NOMO-1 treated with DMSO at 0.1 percent for 48 hours (cell line): ENCODE measurements around the gene VAV2.
"Not testable (repeated sequence)": the region's sequence is repeated elsewhere in the genome, so short reads cannot be mapped to it uniquely, and the experiment has no call there.

Experiments used
- DNase-seq: peaks from one replicate; lab custom pipeline; 2025; ENCODE audit not compliant: unreplicated experiment; lab: John Stamatoyannopoulos, UW

Gene VAV2

DNA sequence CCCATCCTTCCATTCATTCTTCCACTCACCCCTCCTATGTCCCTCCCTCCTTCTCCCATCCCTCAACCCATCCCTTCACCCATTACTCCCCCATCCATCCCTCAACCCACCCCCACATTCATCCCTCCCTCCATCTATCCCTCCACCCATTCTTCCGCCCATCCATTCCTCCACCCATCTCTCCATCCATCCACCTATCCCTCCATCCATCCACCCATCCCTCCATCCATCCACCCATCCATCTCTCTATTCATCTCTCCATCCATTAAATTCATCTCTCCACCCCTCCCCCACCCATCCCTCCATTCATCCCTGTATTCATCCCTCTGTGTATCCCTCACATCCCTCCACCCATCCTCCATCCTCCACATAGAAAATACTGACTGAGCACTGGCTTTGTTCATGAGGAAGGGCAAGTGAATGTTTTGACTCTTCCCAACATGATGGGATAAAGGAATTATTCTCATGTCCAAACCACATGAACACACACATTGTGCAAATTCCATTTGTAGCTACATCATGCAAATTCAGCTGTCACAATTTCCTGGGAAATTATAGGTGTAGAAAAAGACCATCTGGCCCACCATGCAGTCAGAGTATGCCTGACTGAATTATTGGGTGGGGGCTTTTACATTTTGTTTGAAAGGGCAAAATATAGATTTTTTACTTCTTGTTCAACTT is 6.9 kb upstream of the VAV2 start:
- DNase-seq: no peak

DNA sequence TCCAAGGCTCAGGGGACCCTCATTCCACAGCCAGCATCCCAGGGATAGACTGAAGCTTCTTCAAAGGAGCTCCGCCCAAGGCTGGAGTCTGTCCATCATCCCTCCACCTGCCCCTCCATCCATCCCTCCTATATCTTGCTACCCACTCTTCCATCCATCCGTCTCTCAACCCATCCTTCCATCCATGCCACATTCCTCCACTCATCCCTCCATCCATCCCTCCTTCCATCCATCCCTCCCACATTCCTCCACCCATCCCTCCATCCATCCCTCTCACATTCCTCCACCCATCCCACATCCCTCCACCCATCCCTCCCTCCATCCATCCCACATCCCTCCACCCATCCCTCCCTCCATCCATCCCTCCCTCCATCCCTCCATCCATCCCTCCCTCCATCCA is 5.5 kb upstream of the VAV2 start:
- no peak for DNase-seq

DNA sequence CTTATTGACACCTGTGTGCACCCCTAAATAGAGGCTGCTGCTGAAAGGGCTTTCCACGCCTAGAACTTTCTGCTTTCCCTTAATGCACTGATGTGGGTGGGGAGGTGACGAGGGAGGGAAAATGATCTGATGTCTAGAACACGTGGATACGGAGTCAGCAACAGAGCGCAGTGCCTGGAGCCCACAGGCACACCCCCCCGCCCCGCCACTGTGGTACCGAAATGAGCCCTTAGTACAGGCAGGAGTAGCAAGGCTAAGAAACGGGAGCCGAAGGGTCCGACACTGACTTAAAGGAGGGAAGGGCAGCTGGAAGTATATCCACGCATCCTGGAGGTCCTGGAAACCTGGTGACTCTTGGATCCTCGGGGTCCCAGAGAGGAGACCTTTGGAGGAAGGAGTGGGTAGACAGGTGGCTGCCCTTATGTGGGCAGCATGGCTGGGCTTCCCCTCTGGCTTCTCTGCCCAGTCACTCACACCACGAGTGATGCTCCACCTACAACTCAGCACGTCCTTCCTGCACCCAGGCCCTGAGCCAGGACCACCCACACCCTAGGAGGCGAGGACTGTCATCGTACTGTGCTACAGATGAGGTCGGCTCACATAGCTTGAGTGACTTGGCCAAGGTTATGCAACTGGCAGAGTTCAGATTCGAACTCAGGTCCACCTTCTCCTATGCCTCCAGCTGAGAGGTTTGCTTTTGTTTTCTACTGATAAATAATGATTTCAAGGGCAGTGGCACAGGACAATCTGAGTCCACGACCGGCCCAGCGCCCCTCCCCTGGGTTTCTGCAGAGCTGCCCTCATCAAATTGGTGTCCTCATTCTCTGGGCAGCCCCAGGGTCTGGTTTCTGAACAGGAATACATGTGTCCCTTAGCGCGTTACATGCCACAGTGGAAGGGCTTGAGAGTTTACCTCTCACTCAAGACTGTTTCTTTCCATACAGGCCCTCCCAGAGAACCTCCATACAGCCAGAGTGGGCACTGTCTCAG is 4.7 kb upstream of the VAV2 start:
- no peak for DNase-seq

DNA sequence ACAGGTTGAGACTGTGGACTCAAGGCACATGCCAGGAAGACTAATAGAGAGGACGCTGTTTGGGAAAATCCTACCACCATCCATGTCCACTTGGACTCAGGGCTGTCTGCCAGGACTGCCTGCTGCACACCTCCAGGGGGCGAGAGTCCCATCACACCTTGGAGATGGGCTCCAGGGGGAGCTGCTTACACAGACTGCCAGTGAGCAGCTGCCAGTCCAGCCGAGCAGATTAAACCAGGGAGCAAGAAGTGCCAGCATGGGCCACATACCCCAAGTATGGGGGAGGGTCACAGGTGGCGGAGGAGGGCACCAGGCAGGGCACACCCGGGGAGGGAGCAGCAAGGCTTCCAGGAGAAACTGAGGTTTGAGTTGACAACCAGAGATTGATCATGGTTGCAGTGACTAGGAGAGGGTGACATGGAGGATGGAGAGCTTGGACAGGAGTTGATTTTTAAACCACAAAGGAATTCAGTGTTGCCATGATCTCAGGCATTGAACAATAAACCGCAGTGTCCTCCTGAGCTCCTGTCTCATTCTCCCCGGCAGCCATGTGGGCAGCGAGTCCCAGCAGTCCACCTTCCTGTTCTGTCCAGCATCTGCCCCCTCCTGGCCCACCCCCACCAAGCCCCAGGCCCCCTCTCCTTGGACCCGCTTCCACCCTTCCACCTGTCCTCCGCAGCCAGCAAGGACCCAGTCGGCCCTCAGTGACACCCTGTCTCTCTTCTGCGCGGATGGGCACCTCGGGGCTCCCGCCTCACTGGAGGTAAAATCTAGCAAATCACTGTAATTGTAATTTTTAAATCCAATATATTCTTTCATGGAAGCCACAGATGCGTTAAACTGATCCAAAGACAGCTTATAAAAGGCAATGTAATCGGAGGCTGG is 3.1 kb upstream of the VAV2 start:
- DNase-seq: no peak

DNA sequence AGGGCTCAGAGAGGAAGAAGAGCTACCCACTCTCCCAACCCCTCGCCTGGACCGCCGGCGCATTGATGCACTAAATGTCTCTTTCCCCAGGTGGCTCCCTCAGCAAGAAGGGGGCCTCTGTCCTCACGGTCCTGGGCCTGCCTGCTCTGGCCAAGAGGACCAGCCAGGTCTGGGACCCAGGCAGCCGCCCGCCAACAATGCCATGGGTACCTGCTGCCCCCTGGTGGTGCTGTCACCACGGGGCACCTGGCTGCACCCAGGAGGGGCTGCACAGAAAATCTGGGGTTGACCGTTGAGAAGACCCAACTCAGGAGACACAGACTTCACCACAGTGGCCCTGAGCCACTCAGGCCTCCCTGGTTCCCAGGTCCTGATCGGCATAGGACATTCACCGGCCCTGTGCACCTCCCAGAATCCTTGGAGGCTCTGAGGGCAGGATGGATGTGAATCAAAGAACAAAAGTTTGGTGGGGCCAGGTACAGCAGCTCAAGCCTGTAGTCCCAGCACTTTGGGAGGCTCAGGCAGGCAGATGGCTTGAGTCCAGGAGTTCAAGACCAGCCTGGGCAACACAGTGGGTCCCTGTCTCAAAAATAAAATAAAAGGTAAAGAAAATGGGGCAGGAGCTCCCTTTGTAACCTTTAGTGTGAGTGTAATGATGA is 2.4 kb upstream of the VAV2 start:
- peak; percentile 51 for DNase-seq

DNA sequence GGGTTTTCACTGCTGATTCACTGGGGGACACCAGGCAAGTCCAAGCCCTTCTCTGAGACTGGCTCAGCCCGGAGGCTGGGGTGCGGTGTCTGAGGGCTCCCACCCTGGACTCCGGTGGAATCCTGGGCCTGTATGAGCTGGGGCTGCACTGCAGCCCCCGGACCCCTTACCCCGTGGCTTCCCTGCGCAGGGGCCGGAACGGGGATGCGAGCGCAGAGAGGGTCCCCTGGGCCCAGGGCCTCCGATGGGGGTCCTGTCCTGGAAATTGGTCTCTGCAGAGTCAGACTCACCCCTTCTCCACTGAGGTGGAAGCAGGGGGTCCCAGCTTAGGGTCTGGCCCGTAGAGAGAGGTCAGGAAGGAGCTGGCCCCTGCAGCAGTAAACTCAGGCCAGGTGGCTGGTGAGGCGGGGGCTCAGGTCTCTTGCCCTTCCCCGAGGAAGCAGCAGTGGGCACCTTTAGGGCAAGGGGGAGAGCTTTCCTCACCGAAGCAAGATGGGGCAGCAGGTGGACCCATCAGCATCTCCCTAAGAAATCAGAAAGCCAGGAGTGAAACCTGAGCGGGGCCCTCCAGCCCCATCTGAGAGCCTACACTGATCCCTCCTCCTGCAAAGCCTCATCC is 1.6 kb upstream of the VAV2 start:
- no peak for DNase-seq

DNA sequence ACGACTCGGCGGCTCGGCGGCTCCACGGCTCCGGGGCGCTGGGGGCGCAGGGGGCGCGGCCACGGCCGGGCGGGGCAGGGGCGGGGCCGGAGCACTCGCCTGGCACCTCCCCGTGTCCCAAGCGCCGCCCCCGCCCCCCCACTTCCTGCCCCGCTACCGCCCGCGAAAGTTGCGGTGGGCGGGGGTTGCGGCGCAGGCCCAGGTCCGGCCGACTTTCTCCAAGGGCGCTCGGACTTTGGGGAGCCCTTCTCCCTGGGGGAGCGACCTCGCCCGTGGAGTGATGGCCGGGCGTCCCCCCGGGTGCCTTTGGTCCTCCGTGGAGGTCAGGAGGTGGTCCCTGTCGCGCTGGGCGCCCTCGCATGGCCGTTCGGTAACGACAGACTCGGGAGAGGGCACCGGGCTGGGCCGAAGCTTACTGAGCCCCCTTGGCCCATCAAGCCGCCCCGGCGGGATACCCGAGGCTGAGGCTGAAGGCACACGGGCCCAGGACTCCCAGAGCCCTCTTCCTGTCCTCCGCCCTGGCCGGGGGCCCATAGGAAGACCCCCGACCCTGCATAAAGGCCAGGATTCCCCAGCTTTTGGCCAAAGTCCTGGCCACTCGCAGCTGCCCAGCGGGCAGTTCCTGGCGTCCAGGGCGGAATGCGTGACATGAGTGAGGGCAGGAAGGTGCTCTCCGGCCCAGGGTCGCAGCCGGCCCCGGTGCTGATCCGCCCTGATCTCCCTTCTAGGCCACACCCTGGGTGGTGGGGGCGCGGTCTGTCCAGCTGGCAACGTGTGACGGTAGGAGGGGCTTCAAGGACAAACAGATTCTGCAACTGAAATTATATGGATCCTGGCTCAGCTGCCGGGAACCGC is 883 bp upstream of the VAV2 start:
- peak; percentile 68 for DNase-seq

DNA sequence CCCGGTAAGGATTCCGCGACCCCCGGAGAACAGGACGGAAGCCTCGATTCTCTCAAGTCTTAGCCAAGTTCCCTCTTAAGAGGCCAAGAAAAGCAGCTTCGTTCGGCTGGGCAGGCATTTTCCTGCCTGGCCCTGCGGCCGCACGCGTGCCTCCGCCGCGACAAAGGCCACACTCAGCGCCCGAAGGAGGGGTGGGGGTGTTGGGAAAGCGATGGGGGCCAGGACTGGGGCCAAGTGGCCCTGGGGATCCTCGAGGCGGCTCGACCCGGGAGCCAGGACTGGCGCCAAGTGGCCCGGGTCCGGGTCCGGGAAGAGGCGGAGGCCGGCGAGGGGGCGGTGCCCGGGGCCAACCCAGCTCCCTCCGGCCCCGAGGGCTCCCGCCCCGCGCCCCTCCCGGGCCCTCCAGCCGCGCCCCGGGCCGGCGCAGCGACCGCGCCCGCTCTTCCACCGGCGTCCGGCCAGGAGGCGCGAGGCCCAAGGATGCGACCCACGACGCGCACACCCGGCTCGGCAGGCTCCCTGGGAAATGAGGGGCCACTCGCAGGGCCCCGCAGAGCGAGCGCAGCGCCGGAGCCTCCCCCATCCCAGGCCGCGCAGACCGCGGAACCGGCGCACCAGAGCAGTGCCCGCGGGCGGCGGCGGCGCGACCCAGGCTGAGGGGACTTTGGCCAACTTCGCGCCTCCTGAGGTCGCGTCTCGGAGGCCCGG is 756 bp downstream of the VAV2 start:
- no peak for DNase-seq

DNA sequence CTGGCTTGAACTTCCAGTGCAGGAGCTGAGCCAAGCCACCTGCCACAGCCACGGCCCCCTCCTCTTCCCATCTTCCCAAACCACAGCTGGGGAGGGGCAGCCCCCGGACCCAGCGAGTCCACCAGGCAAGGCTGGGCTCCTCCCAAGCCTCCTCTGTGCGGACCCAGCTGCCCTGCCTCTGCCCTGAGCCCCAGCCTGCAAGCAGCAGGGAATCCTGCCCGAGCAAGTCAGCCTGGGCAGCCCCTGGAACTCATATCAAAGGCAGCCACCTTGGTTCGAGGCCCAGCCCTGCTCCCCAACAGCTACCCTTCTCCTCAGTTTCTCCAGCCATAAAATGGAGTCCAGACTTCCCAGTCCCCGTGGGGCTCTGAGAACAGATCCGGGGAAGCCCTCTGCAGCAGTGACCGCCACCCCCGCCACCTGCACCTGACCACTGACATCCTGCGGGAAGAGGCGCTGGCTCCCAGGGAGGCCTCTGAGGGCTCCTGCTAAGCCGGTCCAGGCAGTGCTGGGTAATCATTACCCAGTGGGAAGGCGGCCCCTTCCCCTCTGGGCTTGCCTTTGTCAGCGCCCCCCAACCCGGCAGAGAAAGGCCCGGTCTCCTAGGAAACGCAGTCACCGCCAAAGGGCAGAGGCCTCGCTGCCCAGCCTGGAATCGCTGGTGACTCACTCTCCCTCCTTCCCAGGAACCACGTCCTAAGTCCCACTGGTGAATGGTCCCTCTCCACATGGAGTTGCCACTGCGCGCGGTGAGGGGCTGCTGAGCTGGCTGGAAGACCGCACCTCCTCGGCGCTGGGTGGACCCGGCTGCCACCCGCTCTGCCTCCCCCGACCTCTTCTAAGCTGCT is 1.5 kb downstream of the VAV2 start:
- no peak for DNase-seq

DNA sequence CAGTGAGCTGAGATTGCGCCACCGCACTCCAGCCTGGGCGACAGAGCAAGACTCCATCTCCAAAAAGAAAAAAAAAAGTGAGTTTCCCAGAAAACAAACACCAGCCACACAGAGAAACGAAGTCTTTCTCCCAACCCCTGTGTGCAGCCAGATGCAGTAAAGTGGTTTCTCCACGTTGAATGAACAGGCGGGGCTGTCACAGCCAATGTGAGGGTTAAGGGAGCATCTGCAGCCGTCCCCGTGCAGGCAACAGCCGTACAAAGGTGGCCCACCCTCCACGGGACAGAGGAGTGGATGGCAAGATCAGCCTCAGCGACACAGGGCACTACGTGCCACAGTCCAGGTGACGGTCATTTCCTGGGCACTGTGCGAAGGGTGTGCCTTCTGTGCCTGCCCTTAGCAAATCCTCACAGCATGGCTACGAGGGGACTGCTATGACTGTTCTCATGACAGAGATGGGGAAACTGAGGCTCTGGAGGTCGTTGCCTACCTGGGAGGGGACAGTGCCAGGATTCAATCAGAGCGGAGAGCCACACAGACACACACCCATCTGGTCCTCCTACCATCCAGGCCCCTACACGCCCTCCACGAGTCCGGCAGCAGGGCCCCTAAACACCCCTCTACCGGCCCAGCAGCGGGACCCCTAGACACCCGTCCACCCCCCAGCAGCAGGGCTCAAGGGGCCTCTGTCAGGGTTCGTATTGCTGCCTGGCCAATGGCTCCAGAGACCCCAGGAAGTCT is 2.3 kb downstream of the VAV2 start:
- DNase-seq: no peak

DNA sequence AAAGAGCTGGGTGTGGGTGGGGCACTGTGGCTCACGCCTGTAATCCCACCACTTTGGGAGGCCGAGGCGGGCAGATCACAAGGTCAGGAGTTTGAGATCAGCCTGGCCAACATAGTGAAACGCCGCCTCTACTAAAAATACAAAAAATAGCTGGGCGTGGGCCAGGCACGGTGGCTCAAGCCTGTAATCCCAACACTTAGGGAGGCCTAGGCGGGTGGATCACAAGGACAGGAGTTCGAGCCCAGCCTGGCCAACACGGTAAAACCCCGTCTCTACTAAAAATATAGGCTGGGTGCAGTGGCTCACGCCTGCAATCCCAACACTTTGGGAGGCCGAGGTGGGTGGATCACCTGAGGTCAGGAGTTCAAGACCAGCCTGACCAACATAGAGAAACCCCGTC is 3.4 kb downstream of the VAV2 start:
- not testable (repeated sequence) for DNase-seq

DNA sequence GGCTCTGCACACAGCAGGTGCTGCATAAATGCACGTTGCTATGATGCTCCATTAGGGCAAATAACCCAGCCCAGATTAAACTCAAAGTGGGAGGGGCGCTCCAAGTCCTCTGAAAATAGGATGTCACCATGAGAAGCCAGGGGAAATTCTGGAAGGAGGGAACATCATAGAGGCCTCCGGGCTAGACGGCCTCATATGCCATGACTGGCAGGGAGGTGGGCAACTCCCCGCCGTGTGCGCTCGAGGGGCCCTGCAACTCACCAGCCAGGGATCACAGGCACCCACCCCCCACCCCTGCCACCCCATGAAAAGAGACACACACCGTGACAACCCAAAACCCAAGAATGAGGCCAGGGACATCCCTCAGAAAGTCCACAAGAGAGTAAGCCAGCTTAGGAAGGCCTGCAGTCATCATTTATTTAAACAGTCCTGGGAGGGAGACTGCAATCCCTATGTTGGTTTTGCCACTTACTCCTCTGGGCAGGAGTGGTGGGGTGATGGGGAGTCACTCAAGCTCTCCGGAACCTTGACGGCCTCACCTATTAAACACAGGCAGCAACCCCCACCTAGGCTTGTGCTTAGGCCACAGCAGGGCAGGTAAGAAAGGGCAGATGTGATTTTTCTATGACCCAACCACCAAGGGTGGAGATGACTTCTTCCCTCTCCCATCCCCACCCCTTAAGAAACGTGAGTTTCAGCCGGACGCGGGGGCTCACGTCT is 4.0 kb downstream of the VAV2 start:
- no peak for DNase-seq

DNA sequence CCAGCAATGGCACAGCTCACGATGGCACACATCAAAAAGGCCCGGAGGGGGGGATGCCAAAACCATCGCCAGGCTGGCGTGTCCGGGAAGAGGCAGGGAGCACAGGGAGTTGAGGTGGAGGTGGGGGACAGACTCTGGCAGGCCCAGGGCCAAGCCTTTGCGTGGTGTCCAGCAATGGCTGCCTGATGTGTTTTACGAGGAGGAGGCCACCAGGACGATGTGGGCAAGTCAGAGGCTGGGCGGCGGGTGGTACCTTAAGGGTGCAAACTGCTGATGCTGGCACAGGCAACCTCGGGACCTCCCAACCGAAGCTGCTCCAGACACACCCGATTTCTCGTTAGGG is 4.7 kb downstream of the VAV2 start:
- no peak for DNase-seq

DNA sequence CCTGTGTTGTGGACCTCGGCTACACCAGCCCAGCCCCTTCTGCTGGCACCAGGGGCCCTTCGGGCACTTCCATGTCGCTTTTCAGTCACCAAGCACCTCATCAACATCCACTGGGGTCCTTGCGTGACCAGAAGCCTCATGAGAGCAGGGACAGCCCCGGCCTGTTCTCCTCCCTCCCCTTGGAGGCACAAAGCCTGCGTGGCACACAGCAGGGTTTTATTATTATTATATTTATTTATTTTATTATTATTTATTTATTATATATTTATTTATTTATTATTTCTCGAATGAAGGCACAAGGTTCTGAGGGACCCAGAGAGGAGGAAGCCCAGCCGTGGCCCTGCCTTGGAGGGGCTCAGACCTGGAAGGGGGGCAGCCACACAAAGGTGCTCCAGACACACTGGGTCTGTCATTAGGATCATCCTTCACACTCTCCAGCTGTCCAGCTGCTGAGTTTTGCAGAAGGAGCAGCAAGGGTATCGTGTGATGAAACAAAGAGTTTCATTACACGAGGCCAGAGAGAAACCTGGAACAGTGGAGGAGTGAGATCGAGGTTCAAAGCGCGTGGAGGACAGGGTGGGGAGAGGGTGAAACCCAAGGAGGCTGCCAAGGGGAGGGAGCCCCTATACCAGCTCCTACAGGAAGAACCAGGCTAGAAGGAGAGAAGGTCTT is 5.2 kb downstream of the VAV2 start:
- DNase-seq: no peak

DNA sequence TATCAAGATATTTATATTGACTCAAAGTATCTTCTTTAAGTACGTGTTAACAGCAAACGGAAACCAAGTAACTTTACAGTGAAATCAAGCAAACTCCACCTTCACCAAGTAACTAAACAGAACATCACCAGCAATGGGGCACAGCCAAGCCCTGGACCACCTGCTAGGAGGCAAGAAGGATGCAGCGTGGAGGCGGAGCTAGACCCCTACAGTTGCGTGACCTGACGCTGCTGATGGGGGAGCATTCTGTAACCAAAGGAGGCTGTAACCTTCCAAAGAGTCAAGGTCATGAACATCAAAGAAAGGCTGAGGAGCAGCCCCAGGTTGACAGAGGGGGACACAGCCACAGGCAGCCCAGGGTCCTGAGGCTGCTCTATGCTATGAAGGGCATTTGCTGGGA is 6.1 kb downstream of the VAV2 start:
- DNase-seq: no peak
